ENCODE data around the gene SPPL3.

The SPPL3 gene

GRCh38 chr12:120767071-120768024 lies 136.8 kb downstream of the SPPL3 start:
- DNase-seq = peak; percentile 2

- no peak for DNase-seq
Measured at GRCh38 chr12:120766566-120766965, 137.6 kb downstream of the SPPL3 start.

GRCh38 chr12:120764816-120765215 lies 139.3 kb downstream of the SPPL3 start:
- no peak for DNase-seq

- no peak for DNase-seq
Measured at GRCh38 chr12:120763250-120763649, 140.9 kb downstream of the SPPL3 start.

GRCh38 chr12:120762086-120762485 lies 142.1 kb downstream of the SPPL3 start:
- DNase-seq = peak; percentile 39

- DNase-seq = peak; percentile 10
Measured at GRCh38 chr12:120761519-120761934, 142.6 kb downstream of the SPPL3 start.

- peak; percentile 48 for DNase-seq
Measured at GRCh38 chr12:120760349-120761254, 143.6 kb downstream of the SPPL3 start.

GRCh38 chr12:120759591-120760348 lies 144.4 kb downstream of the SPPL3 start:
- peak; percentile 89 for DNase-seq

GRCh38 chr12:120758798-120759590 lies 145.2 kb downstream of the SPPL3 start:
- DNase-seq = no peak

GRCh38 chr12:120757949-120758348 lies 146.2 kb downstream of the SPPL3 start:
- DNase-seq = no peak

GRCh38 chr12:120757226-120757742 lies 146.9 kb downstream of the SPPL3 start:
- DNase-seq = no peak

- no peak for DNase-seq
Measured at GRCh38 chr12:120755269-120755668, 148.9 kb downstream of the SPPL3 start.

GRCh38 chr12:120754792-120755191 lies 149.4 kb downstream of the SPPL3 start:
- no peak for DNase-seq

- DNase-seq = no peak
Measured at GRCh38 chr12:120751389-120751788, 152.8 kb downstream of the SPPL3 start.

- DNase-seq = no peak
Measured at GRCh38 chr12:120750806-120751205, 153.4 kb downstream of the SPPL3 start.

GRCh38 chr12:120749256-120749655 lies 154.9 kb downstream of the SPPL3 start:
- no peak for DNase-seq

- DNase-seq = no peak
Measured at GRCh38 chr12:120748242-120748641, 155.9 kb downstream of the SPPL3 start.

- DNase-seq = no peak
Measured at GRCh38 chr12:120744922-120745493, 159.2 kb downstream of the SPPL3 start.

- DNase-seq = no peak
Measured at GRCh38 chr12:120741476-120742421, 162.4 kb downstream of the SPPL3 start.

GRCh38 chr12:120740871-120741270 lies 163.3 kb downstream of the SPPL3 start:
- no peak for DNase-seq
